Fibroblast of skin of abdomen (primary cell): Measurements from ENCODE around the gene PAX8. TPM values are rescaled to one million over a fixed set of nuclear protein-coding genes. Genes with fewer than 3 reads are reported as not detected.
"Not testable (repeated sequence)": the region's sequence is repeated elsewhere in the genome, so short reads cannot be mapped to it uniquely, and the experiment has no call there.

Source experiments
- DNase-seq: peaks from one replicate; pipeline ENCODE4 v3.0.0-alpha.2; 2013
- polyA plus RNA-seq, 2 experiments: library from polyadenylated mRNA; unstranded; fragments of 120-200 nt; gene quantifications; one replicate each; pipeline ENCODE4 v1.2.1, GENCODE V29; 2013; ENCODE audit not compliant: insufficient read length in 2 of 2

Gene PAX8
- 5.0 TPM for polyA plus RNA-seq (2013, experiment 1 of 2; ENCODE audit: insufficient read length)
- 3.7 TPM for polyA plus RNA-seq (2013, experiment 2 of 2; ENCODE audit: insufficient read length)

DNA sequence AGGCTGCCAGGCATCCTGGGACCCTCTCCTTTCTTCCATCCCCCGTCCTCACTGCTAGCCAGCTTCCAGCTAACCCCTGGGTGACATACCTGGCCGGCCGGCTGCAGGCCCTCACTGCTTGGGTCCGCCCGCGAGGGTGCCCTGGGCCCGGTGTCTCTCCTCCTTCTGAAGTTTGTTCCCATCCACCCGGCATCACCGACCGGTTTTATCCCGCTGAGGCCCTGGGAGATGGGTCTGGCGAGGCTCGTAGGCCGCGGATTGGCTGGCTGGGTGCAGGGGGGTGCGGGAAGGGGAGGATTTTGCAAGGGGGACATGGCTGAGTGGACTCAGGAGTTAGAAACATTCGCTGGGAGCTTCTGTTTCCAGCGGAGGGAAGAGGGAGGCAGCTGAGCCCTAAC lies at the start of gene PAX8:
PAX8 (minus strand) TSS at position 180 of the 398 bp plus-strand sequence. CDS start 527 bp downstream, outside the sequence.
- no peak for DNase-seq

DNA sequence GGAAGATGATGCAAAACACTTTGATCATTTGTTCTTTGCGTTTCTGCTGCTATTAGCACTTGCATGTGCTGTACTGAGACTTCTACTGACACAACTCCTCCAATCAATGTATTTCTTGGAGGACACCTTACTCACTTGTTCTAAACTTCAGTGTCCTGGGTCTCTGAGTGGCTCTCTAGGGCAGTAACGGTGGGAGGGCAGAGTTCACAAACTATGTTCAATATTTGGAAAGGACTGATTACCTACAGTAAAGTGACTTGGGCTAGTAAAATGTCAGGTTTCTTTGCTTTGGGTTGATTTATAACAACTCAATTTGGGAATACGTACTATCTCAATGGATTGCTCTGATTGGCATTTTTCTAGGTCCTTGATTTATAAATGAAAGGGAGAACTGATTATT lies 49.3 kb upstream of the PAX8 start:
- no peak for DNase-seq

DNA sequence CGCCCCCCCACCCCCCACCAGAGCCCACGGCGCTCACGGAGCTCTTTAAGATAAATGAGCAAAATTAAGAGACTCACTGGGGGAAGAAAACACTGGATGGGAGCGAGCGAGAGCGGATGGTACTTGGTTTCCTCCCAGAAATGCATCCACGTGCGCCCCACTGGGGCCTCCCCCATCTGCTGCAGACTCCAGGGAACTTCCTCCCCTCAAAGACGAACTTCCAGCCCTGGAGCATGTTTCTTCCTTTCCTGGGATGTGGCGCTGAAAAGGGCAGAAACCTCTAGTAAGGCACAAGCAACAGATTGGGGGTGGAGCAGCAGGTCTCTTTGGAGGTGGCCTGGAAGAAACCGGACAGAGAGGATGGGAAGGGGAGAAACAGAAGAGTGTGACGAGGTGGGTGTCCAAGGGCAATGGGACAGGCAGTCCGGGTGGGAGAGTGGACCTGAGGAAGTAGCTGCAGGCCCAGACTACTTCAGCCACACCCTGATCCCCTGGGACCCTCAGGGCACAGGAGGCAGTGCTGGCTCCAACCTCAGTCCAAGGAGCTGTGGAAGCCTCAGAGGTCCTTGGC lies 46.5 kb upstream of the PAX8 start:
- not testable (repeated sequence) for DNase-seq

DNA sequence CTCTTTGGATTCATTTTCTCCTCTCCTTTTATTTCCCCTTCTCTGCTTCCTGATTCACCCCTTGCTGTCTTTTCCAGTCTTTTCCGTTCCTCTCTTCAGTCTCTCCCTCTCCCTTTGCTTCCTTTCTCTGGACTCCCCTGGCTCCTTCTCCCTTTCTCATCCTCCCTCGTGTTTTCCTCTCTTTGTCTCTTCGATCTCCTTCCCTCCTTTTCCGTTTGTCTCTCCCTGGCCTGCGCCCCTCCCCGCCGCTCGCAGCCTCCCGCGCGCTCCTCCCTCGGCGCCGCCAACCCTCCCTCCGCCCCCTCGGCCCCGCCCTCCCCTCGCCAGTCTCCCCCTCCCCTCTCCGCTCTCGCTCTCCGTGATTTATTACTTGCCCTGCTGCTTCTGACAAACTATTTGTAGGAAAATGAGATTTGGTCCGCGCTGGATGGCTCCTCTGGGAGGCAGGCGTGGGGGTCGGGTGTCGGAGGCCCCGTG lies 46.0 kb upstream of the PAX8 start:
- peak; percentile 86 for DNase-seq

DNA sequence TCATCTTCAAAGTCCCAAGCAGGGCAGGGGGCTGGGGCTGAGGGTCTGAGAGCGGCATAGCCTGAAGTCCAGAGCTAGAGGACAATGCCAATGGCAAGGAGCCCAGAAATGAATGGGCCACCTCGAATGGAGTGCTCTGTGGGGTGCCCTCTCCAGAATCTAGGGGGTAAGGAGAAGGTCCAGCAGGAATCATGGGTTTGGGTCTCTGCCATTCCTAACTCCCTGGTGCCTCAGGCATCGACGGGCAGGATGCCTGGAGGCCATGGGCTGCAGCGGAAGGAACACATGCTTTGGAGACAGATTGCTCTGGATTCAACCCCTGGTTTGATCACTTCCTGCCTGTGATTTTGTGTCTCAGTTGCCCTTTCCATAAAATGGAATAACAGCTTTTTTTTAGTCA lies 44.4 kb upstream of the PAX8 start:
- DNase-seq, result not testable (repeated sequence)

DNA sequence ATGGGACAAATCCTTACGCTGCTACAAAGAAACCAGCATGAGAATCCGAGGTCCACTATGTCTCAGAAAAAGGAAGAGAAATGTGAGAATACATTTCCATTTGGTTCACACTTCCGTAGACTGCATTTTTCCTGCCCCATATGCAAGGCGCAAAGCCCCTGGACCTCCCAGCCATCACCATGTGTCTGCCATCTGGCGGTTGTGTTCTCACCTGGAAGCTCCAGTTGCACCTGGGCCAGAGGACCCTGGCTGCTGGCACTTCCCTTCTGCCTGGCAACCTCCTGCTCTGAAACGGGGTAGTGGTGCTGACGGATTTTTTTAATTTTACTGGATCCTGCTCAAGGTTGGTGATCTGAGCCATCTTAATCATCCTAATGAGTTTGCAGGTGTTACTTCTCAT lies 41.4 kb upstream of the PAX8 start:
- not testable (repeated sequence) for DNase-seq

DNA sequence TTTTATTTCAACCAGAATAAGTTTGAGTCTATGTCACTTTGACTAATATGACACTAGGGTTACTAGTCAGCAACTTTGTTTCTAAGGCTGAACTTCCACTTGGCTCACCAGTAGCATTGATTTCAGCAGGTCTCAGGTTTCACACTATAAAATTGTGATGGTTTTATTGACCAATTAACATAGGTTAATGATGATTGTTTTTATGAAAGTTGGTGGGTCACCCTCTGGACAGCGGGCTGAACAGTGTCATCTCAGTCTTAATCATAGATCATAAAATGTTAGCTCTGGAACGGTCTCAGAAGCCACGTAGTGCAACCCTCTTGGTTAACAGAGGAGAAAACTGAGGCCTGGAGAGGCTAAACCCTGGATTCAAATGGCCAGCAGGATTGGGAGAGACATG lies 40.2 kb upstream of the PAX8 start:
- DNase-seq, result not testable (repeated sequence)

DNA sequence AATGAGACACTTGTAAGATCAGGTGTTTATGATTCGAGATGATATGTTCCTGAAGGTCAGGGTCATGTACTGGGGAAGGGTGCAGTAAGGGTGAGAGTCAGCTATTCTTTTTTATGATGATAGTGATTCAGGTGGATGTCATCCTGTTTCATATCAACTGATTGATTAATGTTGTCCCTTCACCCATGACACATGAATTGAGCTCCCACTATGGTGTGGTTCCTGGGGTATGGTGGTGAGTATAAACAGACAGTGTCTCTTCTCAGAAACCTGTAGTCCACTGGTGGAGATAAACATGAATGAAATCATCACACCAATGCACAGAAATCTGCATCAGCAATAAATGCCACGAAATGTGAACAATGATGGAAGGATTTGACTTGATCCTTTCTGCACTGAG lies 37.4 kb upstream of the PAX8 start:
- DNase-seq, result no peak

DNA sequence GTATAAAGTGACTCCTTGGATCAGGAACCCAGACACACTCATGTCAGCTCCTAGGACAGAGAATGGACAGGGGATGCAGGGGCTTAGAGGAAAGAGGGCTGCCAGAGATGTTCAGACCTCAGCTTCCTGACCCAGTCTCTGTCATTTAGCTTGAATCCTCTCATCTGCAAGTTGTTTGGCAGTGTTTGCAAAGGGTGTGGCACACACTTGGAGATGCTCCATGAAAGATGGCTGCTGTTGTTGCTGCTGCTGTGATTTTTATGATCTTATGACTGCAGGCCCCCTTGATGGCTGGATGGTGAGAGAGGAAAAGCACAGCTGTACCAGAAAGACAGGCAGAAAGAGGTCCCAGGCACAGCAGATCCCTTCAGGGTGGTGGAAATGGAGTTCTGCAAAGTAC lies 35.9 kb upstream of the PAX8 start:
- DNase-seq, result not testable (repeated sequence)

DNA sequence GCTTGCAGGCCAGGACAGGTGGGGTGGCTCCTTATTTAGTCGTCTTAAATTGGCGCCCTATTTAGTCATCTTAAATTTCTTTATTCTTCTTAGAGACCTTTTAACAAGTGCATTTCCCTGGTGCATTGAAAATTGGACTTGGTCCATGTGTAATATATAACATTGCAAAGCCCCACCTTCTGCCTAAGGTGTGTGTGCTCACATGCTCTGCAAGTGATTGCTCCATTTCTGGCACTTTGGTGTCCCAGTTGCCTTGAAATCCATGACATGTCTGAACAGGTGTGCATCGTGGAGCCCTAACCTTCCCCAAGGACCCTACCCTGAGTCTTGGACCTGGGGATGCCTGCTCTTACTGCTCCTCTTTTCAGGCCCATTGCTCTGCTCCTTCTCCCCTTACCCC lies 35.5 kb upstream of the PAX8 start:
- DNase-seq, result not testable (repeated sequence)

DNA sequence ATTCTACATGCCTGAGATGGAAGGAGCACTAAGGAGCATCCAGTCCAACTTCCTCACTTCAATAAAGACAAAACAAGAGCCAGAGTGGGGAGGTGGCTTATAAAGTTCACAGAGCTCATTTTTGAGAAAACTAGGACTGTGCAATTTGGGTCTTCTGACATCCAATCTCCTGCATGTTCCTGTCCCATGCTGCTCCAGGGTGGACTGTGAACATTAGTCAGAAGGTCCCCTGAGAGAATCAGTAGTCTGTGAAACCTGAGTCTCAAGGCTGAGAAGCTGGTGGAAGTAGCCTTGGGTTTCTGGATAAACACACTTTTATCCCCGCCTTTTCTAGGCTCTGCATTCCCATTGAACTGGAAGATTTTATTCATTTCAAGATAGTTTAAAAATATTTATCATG lies 33.1 kb upstream of the PAX8 start:
- DNase-seq, result not testable (repeated sequence)

DNA sequence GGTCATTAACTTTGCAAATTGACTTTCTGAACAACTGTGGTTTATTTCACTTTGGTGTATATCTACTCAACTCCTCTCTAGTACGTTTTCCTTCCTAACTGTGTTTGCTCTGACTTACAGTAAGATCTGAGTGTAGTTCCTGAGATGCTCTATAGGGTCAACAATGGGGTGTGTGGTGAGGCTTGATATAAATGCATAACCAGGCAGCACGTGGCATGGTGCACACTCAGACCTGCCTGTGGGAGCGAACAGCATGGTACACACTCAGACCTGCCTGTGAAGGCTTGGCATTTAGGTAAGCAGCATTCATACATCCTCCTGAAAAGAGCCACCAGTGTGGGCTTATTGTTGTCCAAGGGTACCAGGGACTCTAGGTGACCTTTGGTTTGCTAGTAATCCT lies 32.5 kb upstream of the PAX8 start:
- not testable (repeated sequence) for DNase-seq

DNA sequence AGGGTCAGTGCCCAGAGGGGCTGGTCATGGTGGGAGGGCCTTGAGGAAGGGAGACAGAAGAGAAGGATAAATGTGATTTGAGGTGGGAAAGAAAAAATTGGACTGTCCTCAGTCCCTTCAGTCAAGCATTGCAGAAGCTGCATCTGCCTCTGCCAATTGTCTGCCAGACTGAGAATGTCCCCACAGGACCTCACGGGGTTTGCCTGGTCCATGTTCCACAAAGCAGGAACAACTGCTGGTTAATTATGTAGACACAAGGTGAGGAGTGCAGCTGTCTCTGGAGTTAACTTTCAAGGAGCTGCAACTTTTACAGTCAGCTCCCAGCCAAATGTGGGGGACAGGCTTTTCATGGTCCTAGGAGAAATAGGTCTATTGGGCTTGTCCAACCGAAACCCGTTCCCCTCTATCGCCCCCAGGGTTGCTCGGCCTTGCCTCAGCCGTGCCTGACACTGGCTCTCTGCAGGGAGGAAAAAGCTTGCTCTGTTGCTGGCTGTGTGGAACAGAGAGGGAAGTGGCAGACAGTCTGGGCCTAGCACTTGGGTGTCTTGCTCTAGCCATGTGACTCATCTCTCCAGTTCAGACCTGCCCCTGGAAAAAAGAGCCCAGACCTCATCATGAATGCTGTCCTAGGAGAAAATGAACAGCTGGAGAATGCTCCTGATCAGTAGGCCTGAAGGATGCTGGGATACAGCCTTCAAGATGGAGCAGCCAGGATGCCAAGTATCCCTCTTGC lies 31.1 kb upstream of the PAX8 start:
- DNase-seq, result peak; percentile 34

DNA sequence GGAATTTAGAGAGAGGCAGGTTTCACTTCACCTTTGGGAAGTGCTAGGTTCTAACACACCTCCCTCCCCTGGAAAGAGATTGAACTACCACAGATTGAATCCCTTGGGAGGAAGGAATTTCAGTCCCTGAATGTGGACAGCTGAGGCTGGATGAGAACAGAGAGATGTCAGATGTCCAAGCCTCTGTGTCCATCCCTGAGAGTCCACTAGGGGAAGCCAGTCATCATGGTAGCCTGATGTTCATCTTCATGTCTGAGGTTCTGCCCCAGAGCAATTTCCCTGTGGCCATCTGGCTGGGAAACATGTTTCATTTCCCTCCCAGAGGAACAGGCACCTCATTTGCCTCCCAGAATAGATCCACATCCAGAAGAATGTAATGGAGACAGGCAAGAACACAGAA lies 30.1 kb upstream of the PAX8 start:
- not testable (repeated sequence) for DNase-seq

DNA sequence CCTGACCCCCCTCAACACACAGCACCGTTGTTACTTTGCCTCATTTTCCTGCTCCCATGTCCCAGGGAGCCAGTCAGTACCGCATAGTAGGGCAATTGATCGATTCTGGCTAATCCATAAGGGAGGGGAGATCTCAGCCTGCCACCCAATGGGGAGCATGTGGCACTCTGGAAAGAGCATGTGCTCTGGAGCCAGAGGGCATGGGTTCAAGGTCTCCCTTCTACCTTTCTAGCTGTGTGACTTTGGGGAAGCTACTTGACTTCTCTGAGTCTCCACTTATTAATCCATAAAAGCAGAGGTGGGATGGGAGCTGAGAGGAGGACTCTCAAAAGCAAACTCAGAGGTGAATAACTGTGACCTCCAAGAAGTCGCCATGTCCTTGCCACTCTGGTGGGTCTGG lies 27.5 kb upstream of the PAX8 start:
- not testable (repeated sequence) for DNase-seq

DNA sequence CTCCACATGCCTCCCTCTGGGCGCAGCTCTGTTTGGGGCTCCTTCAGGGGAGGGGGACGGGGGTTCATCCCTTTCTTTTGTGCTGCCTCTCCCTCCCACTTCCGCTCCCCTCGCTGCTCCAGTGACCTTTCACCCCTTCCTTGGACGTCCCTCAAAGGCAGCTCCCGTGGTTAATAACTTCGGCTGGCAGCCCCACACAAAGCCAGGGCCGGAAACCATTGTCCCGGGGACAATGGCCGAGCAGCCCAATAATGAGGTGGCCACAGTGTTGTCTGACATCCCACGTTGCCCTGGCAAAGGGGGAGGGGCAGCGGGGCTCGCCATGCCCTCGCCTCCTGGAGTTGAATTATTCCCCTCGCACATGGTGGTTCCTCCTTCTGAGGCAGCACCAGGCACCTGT lies 27.0 kb upstream of the PAX8 start:
- not testable (repeated sequence) for DNase-seq

DNA sequence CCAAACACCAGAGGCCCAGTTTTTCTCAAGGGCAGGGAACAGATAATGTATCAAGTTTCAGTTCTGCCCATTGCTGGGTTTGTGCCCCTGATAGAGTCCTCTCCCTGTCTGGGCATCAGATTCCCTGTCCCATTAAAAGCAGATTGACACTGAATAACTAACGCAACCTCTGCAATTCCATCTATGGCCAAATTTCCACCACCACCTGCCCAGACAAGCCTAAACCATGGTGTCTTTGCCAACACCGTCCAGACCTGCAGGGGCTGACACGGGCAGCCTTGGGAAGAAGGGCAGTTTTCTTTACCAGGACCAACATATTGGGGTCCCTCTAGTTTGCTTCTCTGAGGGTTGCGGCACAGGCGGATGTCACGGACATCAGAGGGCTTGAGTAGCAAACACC lies 26.4 kb upstream of the PAX8 start:
- no peak for DNase-seq

DNA sequence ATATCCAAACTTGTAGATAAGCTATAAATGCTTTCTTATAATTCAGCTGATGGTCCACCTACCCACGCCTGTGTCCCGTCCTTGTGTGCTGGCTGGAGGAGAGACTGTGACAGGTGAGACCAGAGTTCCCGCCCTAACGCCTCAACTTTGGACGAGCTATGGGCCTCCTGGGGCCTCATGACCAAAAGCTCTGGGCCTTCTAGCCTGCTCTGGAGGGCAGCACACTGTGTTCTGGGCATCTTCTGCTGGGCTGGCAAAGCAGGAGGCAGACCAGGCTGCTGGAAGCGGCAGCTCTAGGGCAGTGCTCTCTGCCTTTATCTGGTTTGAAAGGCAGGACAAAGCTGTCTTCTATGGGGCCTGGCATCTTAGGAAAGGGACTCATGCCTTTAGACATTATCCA lies 26.0 kb upstream of the PAX8 start:
- no peak for DNase-seq

DNA sequence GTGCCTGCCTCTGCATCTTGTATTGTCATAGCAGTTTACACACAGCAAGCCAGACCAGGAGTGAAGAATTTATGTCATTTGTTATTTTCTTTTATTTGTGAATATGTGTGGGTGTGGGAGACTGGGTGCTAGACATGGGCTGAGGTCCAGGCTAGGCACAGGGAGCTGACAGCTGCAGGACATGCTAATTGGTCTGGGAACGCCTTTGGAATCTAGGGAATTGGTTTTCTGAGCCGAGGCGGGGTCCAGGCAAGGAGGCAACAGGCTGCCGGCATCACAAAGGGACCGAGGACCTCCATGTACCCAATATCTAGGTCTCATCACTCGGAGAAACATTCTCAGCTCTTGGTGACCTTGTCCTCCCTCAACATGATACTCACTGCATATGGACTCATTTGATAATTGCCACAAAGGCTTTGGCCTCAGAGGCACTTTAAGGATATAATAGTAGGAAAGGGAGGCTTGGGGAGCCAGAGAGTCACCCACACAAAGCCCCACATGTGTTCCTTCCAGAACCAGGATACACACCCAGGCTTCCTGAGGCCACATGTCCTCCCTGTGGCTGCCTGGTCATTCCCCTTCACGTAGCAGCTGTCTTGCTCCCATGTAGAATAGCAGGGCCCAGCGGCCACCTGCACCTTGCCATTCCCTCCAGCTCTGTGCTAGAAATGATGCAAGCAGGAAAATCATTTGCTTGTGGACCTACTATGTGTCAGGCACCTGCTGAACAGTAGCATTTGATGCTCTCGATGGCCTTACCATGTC lies 23.7 kb upstream of the PAX8 start:
- DNase-seq, result not testable (repeated sequence)

DNA sequence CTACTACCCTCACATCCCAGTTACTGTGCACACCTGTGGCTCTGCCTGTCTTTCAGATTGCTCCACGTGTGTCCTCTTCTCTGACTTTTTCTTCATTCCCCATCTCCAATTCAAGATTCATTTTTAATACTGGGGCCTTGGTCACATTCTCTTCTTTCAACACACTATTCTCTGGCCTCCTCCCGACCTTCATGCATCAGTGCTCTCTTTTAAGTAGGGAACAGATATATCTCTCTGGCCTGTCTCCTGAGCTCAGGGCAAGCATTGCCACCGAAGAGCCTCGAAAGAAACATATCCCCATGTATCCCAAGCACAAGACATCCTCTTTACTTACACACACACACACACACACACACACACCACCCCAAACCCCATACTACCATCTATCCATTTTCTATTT lies 21.6 kb upstream of the PAX8 start:
- DNase-seq, result no peak

DNA sequence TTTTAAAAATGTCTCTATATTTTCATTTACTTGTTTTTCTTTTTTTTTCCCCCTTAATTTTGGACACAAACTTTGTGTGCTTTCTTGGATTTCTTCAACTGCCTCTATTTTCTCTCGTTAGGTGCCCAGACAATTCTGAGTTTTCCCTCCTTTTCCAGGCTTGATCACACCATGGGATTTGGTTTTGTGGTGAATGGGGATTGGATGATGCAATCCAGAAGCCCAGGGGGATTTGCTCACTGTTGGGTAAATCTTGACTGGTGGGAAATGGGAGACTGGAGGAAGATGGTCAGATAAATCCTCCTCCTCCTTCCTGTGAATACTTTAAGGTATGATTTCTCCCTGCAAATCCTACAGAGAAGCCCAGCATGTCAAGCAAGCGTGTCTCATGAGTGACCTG lies 19.5 kb upstream of the PAX8 start:
- DNase-seq, result no peak

DNA sequence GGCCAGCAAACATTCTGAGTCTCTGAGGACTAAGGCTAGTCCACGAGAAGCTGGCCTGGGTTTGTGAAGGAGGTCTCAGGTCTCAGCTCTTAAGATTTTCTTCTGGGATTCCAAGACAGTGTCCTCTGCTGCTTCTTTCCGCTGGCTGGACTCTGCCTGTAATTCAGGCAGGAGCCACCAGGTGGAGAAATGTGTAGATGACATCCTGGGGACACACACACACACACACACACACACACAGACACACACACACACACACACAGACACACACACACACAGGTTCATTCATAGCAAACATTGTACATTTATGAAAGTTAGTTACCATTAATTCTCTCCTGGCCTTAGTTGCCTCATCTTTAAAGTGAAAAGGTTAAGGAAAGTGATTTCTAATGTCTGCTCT lies 18.9 kb upstream of the PAX8 start:
- DNase-seq, result not testable (repeated sequence)

DNA sequence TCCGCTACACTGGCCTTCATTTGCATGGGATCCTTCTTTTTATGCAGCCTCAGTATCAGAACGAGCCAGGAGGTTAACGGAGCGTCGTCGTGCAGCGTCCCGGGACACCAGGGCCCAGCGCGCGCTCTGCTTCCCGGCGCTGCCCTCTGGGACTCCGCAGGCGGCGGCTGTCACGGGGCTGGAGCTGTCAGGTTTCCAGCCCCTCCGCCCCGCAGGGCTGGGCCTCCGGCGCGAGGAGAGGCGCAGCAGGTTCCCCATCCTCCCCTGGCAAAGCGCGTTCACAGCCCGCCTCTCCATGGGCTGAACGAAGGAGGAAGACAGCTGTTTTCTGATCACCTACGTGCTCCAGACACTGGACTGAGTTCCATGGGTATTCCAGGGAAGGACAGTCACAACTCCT lies 12.5 kb upstream of the PAX8 start:
- DNase-seq, result no peak
